MM.1S (cell line): ENCODE data around the gene GYPC.

ENCODE experiments used
- EZH2 ChIP-seq: fragments of 300-600 bp; sonication (generic); optimal IDR thresholded peaks from 2 replicates; pipeline ENCODE3; 2017; ENCODE audit warnings: low read depth, mild to moderate bottlenecking, antibody characterized with exemption, low read length, mixed read lengths
- TF ChIP-seq, protein P1 (sequence below): fragments of 300-600 bp; sonication (generic); IDR thresholded peaks from 2 replicates; pipeline ENCODE4 v1.5.1; 2016; ENCODE audit warnings: antibody characterized with exemption, low read length, mixed read lengths

DNA sequence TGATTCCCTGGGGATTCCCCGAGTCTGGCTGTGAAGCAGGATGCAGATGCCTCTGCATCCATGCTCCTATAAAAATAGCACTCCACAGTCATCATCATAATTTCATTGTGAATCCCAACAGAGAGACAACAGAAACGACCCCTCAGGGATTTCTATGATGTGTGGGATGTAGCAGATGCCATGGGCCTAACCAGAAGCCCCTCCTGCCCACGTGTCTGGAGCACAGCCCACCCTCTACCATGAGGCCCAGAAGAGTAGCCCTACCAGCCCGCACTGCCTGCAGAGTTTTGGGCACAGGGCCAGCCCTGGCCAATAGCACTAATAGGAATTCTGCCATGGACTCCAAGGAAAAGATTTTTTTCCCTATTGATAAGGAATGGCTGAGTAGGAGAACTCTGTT lies 66.6 kb downstream of the GYPC start:
- TF ChIP-seq, protein P1, sequence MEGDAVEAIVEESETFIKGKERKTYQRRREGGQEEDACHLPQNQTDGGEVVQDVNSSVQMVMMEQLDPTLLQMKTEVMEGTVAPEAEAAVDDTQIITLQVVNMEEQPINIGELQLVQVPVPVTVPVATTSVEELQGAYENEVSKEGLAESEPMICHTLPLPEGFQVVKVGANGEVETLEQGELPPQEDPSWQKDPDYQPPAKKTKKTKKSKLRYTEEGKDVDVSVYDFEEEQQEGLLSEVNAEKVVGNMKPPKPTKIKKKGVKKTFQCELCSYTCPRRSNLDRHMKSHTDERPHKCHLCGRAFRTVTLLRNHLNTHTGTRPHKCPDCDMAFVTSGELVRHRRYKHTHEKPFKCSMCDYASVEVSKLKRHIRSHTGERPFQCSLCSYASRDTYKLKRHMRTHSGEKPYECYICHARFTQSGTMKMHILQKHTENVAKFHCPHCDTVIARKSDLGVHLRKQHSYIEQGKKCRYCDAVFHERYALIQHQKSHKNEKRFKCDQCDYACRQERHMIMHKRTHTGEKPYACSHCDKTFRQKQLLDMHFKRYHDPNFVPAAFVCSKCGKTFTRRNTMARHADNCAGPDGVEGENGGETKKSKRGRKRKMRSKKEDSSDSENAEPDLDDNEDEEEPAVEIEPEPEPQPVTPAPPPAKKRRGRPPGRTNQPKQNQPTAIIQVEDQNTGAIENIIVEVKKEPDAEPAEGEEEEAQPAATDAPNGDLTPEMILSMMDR = no peak
- TF ChIP-seq EZH2 = no peak
